Colonic mucosa (tissue), 4 donors: Measurements from ENCODE around the gene MINK1. TPM values are rescaled to one million over a fixed set of nuclear protein-coding genes. Genes with fewer than 3 reads are reported as not detected.

Experiments
- DNase-seq: peaks from one replicate; pipeline ENCODE4 v3.0.0-alpha.2; 2020
- H3K27ac ChIP-seq: fragments of 200-600 bp; one replicate; pipeline ENCODE4 v1.8.0; 2021
- H3K27me3 ChIP-seq: fragments of 200-600 bp; one replicate; pipeline ENCODE4 v1.8.0; 2021
- H3K36me3 ChIP-seq: fragments of 200-600 bp; one replicate; pipeline ENCODE4 v1.8.0; 2021
- H3K4me1 ChIP-seq: fragments of 200-600 bp; one replicate; pipeline ENCODE4 v1.8.0; 2021; ENCODE audit warnings: mild to moderate bottlenecking
- H3K4me3 ChIP-seq: fragments of 200-600 bp; one replicate; pipeline ENCODE4 v1.8.0; 2021
- H3K9ac ChIP-seq, 2 donors: one replicate each; pipeline ENCODE4 v1.7.0; 2013; ENCODE audit warnings: control low read depth in 2 of 2, low read depth in 2 of 2, low read length in 2 of 2
- H3K9me3 ChIP-seq: fragments of 200-600 bp; one replicate; pipeline ENCODE4 v1.8.0; 2021
- CTCF ChIP-seq: fragments of 200-600 bp; IDR thresholded peaks from one replicate; pipeline ENCODE4 v1.8.0; 2022; ENCODE audit warnings: antibody characterized with exemption, mild to moderate bottlenecking
- intact Hi-C: fragments of 100-400 bp; cut with DNase I; formaldehyde crosslinking; loops from one replicate; pipeline ENCODE4 v1.14.1; 2022
- total RNA-seq, 2 donors: library from RNA; stranded (reverse); fragmentation: NEBNext Ultra II Directional in 1 of 2; extraction: Animal tissue kit (Norgen Biotek cat#: 25700) in 1 of 2; gene quantifications; one replicate each; pipeline ENCODE4 v1.2.1, GENCODE V29; 2021
- donor health status: healthy.
- donor health status: DM: no; HTN: no; CAD: no.
- donor health status: DM: no; HTN: no; CAD: no.

MINK1 gene
- total RNA-seq, 2 donors from 2014 or later, result 172 to 215 TPM

- Histone ChIP-seq H3K27me3 (no peaks in the 10 kb centered on the region), H3K9ac (peak within 1 kb of the TSS; percentile 96 to 99), H3K4me1 (peaks cover 11% of the 10 kb centered on the region), H3K9me3 (no peaks in the 10 kb centered on the region), H3K4me3 (peak within 1 kb of the TSS; percentile 70), H3K27ac (peak within 1 kb of the TSS; percentile 98), H3K36me3 (peaks cover 17% of the 10 kb centered on the region)
- no peak for TF ChIP-seq CTCF
- intact Hi-C loops, result loop anchor here (5.0 kb wide), 1 partner anchor 57 kb away; the partner anchor contains the start of genes INCA1 and KIF1C
- DNase-seq, result peak; percentile 96
These were observed 106.8 kb downstream of the MINK1 start, which contains the start of the genes RNF167 and SLC25A11 for GRCh38 chr17:4939796-4940554. Gene RNF167 (plus strand): TSS chr17:4940268. CDS start chr17:4940910, 642 bp downstream. Gene SLC25A11 (minus strand): TSS chr17:4940046. CDS start chr17:4939910, 136 bp downstream.

GRCh38 chr17:4940555-4941318 is 107.6 kb downstream of the MINK1 start:
- Histone ChIP-seq H3K9ac (peak overlapping the region; percentile 96 to 99), H3K27me3 (no peaks in the 10 kb centered on the region), H3K4me1 (peaks cover 16% of the 10 kb centered on the region), H3K27ac (peak overlapping the region; percentile 98), H3K9me3 (no peaks in the 10 kb centered on the region), H3K4me3 (peak overlapping the region; percentile 70), H3K36me3 (peaks cover 17% of the 10 kb centered on the region)
- peak; percentile 42 for DNase-seq
- TF ChIP-seq CTCF, result no peak
- intact Hi-C loops, result no loop called here

- Histone ChIP-seq H3K9ac (peak overlapping the region; percentile 96 to 99), H3K27ac (peak overlapping the region; percentile 98), H3K4me1 (peaks cover 21% of the 10 kb centered on the region), H3K9me3 (no peaks in the 10 kb centered on the region), H3K4me3 (peak overlapping the region; percentile 70), H3K27me3 (no peaks in the 10 kb centered on the region), H3K36me3 (peaks cover 19% of the 10 kb centered on the region)
- intact Hi-C loops, result no loop called here
- no peak for TF ChIP-seq CTCF
- DNase-seq, result no peak
These were observed 108.1 kb downstream of the MINK1 start for GRCh38 chr17:4941319-4941610.

GRCh38 chr17:4942760-4943508 is 109.8 kb downstream of the MINK1 start:
- peaks cover 23% of the 10 kb centered on the region for H3K4me1 ChIP-seq

More at GRCh38 chr17:4942760-4943508, 109.8 kb downstream of the MINK1 start:
- Histone ChIP-seq H3K27me3 (no peaks in the 10 kb centered on the region), H3K9ac (peak overlapping the region in 1 of 2 donors; percentile 3), H3K27ac (no peak overlapping the region), H3K36me3 (peaks cover 17% of the 10 kb centered on the region), H3K4me3 (no peak overlapping the region), H3K9me3 (no peaks in the 10 kb centered on the region)
- TF ChIP-seq CTCF, result no peak
- no peak for DNase-seq
- intact Hi-C loops, result no loop called here
